Retinal pigment epithelial cell (primary cell): ENCODE measurements around the gene MYRIP.
"Not testable (repeated sequence)": the region's sequence is repeated elsewhere in the genome, so short reads cannot be mapped to it uniquely, and the experiment has no call there.

Experiments used
- DNase-seq: peaks from one replicate; pipeline ENCODE4 v3.0.0-alpha.2; 2010; ENCODE audit warnings: low read depth
- H3K4me3 ChIP-seq: 2 replicates; pipeline ENCODE4 v1.5.1; 2011; ENCODE audit warnings: mild to moderate bottlenecking, low read length, control low read depth, moderate library complexity
- CTCF ChIP-seq: conservative IDR thresholded peaks from 2 replicates; pipeline ENCODE4 v1.5.1; 2011; ENCODE audit warnings: low read depth, low read length, control low read depth, inconsistent platforms

MYRIP gene

GRCh38 chr3:40022297-40022827, 213.0 kb downstream of the MYRIP start:
- no peak for TF ChIP-seq CTCF
- H3K4me3 ChIP-seq, result no peak overlapping the region
- DNase-seq, result no peak

DNA sequence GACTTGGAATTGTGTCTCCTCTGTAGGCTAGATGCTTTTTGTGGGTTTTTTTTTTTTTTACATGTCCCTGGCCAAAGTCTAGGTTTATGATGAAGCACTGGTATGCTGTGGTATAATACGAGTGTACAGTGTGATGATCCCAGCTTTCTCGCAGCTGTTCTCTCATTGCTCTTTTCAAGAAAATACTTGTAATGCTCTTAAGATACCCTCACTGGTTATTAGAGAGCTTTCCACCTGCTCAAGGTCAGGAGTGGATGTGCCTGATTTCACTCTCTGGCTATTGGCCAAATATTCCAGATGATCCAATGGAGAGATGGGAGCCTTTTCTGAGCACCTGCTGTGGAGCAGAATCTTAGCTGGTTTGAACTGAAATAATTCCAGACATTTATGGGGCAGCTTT, 215.1 kb downstream of the MYRIP start:
- DNase-seq, result no peak
- no peak for TF ChIP-seq CTCF
- H3K4me3 ChIP-seq, result no peak overlapping the region

DNA sequence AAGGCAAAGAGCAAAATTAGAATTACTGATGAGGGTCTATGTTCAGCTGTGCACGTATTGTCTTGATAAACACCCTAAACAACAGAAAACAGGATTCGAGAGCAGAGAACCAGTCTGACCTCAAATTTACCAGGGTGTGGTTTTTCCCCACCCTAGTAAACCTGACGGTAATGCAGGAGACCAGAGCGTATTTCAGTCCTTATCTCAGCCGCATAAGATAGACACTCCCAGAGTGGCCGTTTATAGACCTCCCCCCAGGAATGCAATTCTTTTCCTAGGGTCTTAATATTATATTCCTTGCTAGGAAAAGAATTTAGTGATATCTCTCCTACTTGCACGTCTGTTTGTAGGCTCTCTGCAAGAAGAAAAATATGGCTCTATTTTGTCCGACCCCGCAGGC, 216.5 kb downstream of the MYRIP start:
- not testable (repeated sequence) for DNase-seq, H3K4me3 ChIP-seq

DNA sequence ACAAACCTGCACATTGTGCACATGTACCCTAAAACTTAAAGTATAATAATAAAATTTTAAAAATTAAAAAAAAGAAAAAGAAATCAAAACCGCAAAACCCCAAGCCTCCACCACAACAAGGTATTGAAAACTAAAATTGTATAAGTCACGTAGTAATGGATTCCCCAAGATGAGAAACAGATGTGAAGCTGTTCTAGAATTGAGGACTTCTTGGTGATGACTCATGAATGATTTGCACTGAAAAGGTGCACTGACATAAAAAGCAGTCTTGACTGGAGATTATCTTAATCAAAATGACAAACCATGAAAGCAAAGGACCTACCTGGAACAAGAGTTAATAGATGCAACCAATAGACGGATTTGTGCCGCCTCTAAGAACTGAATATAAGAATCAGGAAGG, 225.8 kb downstream of the MYRIP start:
- H3K4me3 ChIP-seq, result no peak overlapping the region
- TF ChIP-seq CTCF, result no peak
- DNase-seq, result no peak

DNA sequence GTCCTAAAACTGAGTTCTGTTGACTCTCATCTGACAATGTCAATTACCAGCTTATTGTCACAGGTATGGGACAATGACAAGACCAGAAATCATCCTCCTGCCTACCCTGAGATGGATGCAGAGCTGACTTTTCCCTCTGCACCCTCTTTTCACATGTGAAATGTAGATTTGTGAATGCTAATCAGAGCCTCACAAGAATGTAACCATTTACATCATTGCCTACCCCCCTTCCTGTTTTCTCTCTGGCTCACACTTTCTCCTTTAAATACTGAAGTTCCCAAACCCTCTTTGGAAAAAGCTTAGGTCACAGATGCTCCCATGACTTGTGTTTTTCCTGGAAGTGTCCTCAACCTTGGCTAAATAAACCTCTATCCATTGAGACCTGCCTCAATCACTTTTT, 228.2 kb downstream of the MYRIP start:
- DNase-seq, result no peak
- no peak overlapping the region for H3K4me3 ChIP-seq
- TF ChIP-seq CTCF, result no peak

DNA sequence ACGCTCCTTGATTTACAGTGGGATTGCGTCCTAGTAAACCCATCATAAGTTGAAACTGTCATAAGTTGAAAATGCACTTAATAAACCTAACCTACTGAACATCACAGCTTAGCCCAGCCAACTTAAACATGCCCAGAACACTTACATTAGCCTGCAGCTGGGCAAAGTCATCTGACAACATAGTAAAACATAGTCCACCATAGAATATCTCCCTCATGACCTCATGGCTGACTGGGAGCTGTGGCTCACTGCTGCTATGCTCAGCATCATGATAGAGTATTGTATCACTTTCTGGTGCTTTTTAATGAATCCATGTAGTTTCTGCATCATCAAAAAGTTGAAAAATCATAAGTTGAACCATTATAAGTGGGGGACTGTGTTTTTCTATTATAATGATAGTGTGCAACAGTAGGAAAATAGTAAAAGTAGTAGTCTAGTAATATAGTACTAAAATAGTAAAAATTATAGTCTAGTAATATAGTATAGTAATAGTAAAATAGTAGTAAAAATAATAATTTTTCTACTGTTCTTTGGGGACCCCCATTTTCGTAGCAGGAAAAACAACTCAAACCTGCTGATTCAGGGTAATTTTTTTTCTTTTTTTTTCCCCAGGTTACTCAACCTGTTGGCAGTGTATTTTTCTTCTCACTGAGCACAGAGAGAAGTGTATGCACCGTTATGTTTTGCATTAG, 233.5 kb downstream of the MYRIP start:
- DNase-seq, result no peak
- no peak for TF ChIP-seq CTCF
- H3K4me3 ChIP-seq, result no peak overlapping the region

- no peak overlapping the region for H3K4me3 ChIP-seq
- DNase-seq, result peak; percentile 86
- TF ChIP-seq CTCF, result no peak
Observed at GRCh38 chr3:40043444-40043755, 234.0 kb downstream of the MYRIP start.
